K562 (cell line): ENCODE measurements around the gene CDC42SE2. TPM values are rescaled to one million over a fixed set of nuclear protein-coding genes. Genes with fewer than 3 reads are reported as not detected.
A peak's percentile ranks its signal among the peaks of the same experiment; 100 is the strongest.

Source experiments
- ARNT ChIP-seq, 2 experiments: fragments of 450-650 bp; IDR thresholded peaks; 2 replicates each; pipeline ENCODE4 v1.6.1; 2016; ENCODE audit warnings: mild to moderate bottlenecking in 1 of 2
- BCOR ChIP-seq: fragments of 450-650 bp; IDR thresholded peaks from 2 replicates; pipeline ENCODE4 v1.6.1; 2016
- JUND ChIP-seq, 2 experiments: IDR thresholded peaks; 2 replicates in 1 of 2; 3 replicates in 1 of 2; pipeline ENCODE4 v1.6.1; 2011; ENCODE audit warnings: borderline replicate concordance in 2 of 2, low read depth in 2 of 2, low read length in 2 of 2, improper control_type of control experiment in 1 of 2, missing biosample characterization in 1 of 2, missing genetic modification characterization in 1 of 2, missing genetic modification reagents in 1 of 2
- PKNOX1 ChIP-seq: fragments of 450-650 bp; IDR thresholded peaks from 2 replicates; pipeline ENCODE4 v1.6.1; 2016
- RCOR1 ChIP-seq, 2 experiments: IDR thresholded peaks; 2 replicates each; pipeline ENCODE4 v1.6.1; 2012; ENCODE audit warnings: low read depth in 2 of 2, low read length in 2 of 2, borderline replicate concordance in 1 of 2, improper control_type of control experiment in 1 of 2
- TBP ChIP-seq: optimal IDR thresholded peaks from 2 replicates; pipeline ENCODE3; 2011; ENCODE audit warnings: low read depth, low read length, improper control_type of control experiment
- TOE1 ChIP-seq, 2 experiments: fragments of 450-650 bp in 1 of 2; sonication (generic) in 1 of 2; formaldehyde crosslinking in 1 of 2; IDR thresholded peaks; 2 replicates each; pipeline versions ENCODE4 v1.7.1 to v1.8.0; 2016 to 2022; ENCODE audit warnings: borderline replicate concordance in 2 of 2, mild to moderate bottlenecking in 2 of 2, antibody characterized with exemption in 1 of 2, inconsistent platforms in 1 of 2, low read depth in 1 of 2, missing genetic modification reagents in 1 of 2, moderate library complexity in 1 of 2
- ZNF12 ChIP-seq: sonication (generic); formaldehyde crosslinking; IDR thresholded peaks from 2 replicates; pipeline ENCODE4 v1.4.0; 2020; ENCODE audit warnings: mild to moderate bottlenecking, missing genetic modification reagents
- ZNF24 ChIP-seq: fragments of 450-650 bp; IDR thresholded peaks from 2 replicates; pipeline ENCODE4 v1.6.1; 2016
- ZNF3 ChIP-seq: fragments of 250-450 bp; sonication (Bioruptor Pico); IDR thresholded peaks from 2 replicates; pipeline ENCODE4 v1.5.0; 2021; ENCODE audit warnings: mild to moderate bottlenecking, moderate library complexity
- ZNF407 ChIP-seq: fragments of 450-650 bp; IDR thresholded peaks from 2 replicates; pipeline ENCODE4 v1.6.1; 2016; ENCODE audit warnings: low read depth
- ZNF695 ChIP-seq: fragments of 450-650 bp; formaldehyde crosslinking; IDR thresholded peaks from 2 replicates; pipeline ENCODE4 v1.4.0; 2020; ENCODE audit warnings: mild to moderate bottlenecking, moderate library complexity
- polyA plus RNA-seq, 8 experiments: library from polyadenylated mRNA; depleted of rRNA in 4 of 8; stranded (reverse) in 5 of 8; unstranded in 3 of 8; fragments of >200 nt; fragmentation: Nextera tagmentation in 2 of 8; fragmentation: Illumina TruSeq in 1 of 8; extraction: Ambion mirVana in 2 of 8; extraction: Trizol in 1 of 8; gene quantifications; 2 replicates each; pipeline versions ENCODE4 v1.2.1 to v1.2.3, GENCODE V29; 2011 to 2014; ENCODE audit warnings: inconsistent platforms in 1 of 8, missing spikeins in 1 of 8
- total RNA-seq, 7 experiments: library from RNA; depleted of rRNA in 6 of 7; stranded (reverse); fragments of >200 nt in 6 of 7; fragmentation: Illumina TruSeq in 2 of 7; extraction: Trizol in 2 of 7; gene quantifications; 2 replicates each; pipeline versions ENCODE4 v1.2.1 to v1.2.3, GENCODE V29; 2011 to 2021; ENCODE audit warnings: low replicate concordance in 1 of 7
- TF ChIP-seq, protein P1 (sequence below): sonication (generic); formaldehyde crosslinking; IDR thresholded peaks from 2 replicates; pipeline ENCODE4 v1.8.0; 2022; ENCODE audit warnings: missing genetic modification reagents, mild to moderate bottlenecking, moderate library complexity, borderline replicate concordance
- TF ChIP-seq, protein P2 (sequence below): IDR thresholded peaks from 2 replicates; pipeline ENCODE4 v1.6.1; 2012; ENCODE audit warnings: low read depth, low read length, improper control_type of control experiment, borderline replicate concordance

Gene CDC42SE2
- total and polyA plus RNA-seq, 9 of the 15 experiments (the other 6 are each of a cell fraction or from before 2014, with no cell fraction given): 24.8 to 44.3 (median 32.7) TPM

DNA sequence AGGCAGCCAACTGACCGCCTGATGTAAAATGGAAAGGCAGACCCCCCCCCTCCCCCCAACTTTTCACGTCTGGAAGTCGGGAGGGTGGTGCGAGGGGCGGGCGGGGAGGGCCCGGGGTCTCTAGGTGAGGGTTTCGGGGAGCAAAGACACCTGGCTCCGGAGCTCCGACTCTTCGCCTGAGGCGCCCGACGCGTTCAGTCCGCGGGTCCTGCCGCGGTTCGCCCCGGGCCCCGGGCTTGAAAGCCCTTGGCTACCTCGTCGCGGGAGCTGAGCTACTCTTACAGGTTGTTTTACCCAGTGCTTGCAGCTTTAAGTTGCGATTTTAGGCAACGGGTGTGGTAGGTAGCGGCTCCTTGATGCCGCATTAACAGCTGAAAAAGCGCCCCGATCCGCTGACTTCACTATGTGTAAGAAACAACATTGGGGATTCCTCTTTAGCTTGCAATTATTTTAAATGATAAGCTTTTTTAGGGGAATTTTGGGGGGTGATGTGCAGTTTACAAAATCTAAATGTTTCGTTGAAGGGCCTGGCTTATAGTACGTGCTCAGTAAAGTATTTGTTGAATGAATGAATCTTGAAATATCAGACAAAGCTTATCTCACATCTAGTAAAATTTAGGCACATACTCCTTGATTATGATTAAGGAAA lies 722 bp downstream of the CDC42SE2 start (continued):
- 0 out of 2 replicates have a peak, but pooled peaks have one; percentile 10 for TF ChIP-seq JUND (IDR thresholded peaks at IDR 0.05; ENCODE audit: borderline replicate concordance, low read depth, low read length)
- no peak for TF ChIP-seq JUND (tag; IDR thresholded peaks at IDR 0.05; ENCODE audit: borderline replicate concordance, low read depth, low read length)
- TF ChIP-seq TBP: peak; percentile 16
- TF ChIP-seq, protein P1, sequence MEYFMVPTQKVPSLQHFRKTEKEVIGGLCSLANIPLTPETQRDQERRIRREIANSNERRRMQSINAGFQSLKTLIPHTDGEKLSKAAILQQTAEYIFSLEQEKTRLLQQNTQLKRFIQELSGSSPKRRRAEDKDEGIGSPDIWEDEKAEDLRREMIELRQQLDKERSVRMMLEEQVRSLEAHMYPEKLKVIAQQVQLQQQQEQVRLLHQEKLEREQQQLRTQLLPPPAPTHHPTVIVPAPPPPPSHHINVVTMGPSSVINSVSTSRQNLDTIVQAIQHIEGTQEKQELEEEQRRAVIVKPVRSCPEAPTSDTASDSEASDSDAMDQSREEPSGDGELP: 0 out of 2 replicates have a peak, but pooled peaks have one; percentile 30
- TF ChIP-seq, protein P2, sequence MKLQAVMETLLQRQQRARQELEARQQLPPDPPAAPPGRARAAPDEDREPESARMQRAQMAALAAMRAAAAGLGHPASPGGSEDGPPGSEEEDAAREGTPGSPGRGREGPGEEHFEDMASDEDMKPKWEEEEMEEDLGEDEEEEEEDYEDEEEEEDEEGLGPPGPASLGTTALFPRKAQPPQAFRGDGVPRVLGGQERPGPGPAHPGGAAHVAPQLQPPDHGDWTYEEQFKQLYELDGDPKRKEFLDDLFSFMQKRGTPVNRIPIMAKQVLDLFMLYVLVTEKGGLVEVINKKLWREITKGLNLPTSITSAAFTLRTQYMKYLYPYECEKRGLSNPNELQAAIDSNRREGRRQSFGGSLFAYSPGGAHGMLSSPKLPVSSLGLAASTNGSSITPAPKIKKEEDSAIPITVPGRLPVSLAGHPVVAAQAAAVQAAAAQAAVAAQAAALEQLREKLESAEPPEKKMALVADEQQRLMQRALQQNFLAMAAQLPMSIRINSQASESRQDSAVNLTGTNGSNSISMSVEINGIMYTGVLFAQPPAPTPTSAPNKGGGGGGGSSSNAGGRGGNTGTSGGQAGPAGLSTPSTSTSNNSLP: 0 out of 2 replicates have a peak, but pooled peaks have one; percentile 27
- TF ChIP-seq BCOR: peak; percentile 54
- TF ChIP-seq TOE1 (IDR thresholded peaks at IDR 0.05; ENCODE audit: borderline replicate concordance): no peak
- 0 out of 2 replicates have a peak, but pooled peaks have one; percentile 20 for TF ChIP-seq TOE1 (CRISPR knock-in tag; IDR thresholded peaks at IDR 0.05; ENCODE audit: borderline replicate concordance, low read depth)
- TF ChIP-seq ZNF24: peak; percentile 77
- TF ChIP-seq ZNF695: no peak
- TF ChIP-seq ZNF12 (CRISPR knock-in tag): peak; percentile 93
- 0 out of 4 replicates have a peak, but pooled peaks of 1 of the 2 experiments have one; percentile 10 for TF ChIP-seq RCOR1 (IDR thresholded peaks at IDR 0.05; ENCODE audit: borderline replicate concordance in 1 of 2, low read depth in 2 of 2, low read length in 2 of 2)
- no peak for TF ChIP-seq PKNOX1
- TF ChIP-seq ARNT (IDR thresholded peaks at IDR 0.05): 0 out of 4 replicates have a peak, but pooled peaks of 1 of the 2 experiments have one; percentile 11
- peak; percentile 91 for TF ChIP-seq ZNF3 (CRISPR knock-in tag)
- no peak for TF ChIP-seq ZNF407
